ENCODE measurements around the gene SPART.

Gene SPART

DNA sequence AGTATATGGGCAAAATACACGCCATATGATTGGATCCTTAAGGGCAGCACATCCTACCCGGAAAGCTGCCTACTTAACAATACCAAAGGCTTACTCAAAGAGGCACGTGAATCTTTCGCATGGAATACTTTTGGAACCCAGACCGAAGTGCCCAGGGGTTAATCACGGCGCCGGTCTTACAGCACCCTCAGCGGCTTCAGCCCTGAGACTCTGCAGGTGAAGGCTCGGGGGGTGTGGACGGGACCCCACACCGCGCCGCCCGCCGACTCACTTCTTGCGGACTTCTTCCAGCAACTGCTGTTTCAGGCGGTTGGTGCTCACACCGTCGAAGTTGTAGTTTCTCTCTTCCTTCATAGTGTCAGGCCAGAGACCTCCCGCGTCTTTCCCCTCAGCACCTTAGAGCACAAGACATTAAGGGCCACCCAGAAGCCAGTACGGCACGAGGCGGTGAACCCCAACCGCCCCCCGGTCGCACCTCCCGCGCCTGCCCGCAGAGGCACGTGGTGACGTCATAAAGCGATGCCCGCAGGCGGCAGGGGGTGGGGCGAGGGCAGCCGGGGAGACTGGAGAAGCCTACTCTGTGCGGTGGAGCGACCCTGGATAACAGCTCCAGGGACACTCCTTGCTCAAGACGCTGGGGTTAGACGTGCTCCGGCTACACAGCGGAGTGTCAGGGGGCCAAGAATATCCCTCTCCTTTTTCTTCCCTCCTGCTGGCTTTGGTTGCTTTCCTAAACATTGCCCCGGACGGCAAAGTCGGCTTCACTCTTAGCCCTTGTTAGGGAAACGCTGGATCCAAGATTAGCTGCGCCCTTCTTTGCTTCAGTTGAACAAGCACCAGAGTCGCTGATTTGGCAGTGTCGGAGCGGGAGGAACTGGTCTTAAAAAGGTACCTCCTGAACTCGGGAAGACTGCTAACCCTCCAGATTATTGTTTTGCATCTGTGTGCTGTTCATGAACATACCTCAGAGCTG lies 48.5 kb downstream of the SPART start, which contains the start of gene CCDC169:
CCDC169 (minus strand) TSS at position 449 of the 973 bp plus-strand sequence; CDS start at position 354, 95 bp downstream.
- no peak for TF ChIP-seq EGR1 (IDR thresholded peaks at IDR 0.05)
- no peak for TF ChIP-seq FOXM1 (IDR thresholded peaks at IDR 0.05; ENCODE audit: borderline replicate concordance, low read depth)
- TF ChIP-seq TCF12 (IDR thresholded peaks at IDR 0.05; ENCODE audit: low read depth): peak; percentile 30; the same call in 1 of the 2 replicates
- TF ChIP-seq RAD21 (IDR thresholded peaks at IDR 0.05; ENCODE audit: low read depth): no peak
- no peak for TF ChIP-seq CEBPB (IDR thresholded peaks at IDR 0.05)
- TF ChIP-seq, protein P1, sequence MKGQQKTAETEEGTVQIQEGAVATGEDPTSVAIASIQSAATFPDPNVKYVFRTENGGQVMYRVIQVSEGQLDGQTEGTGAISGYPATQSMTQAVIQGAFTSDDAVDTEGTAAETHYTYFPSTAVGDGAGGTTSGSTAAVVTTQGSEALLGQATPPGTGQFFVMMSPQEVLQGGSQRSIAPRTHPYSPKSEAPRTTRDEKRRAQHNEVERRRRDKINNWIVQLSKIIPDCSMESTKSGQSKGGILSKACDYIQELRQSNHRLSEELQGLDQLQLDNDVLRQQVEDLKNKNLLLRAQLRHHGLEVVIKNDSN (IDR thresholded peaks at IDR 0.05): no peak
- no peak for TF ChIP-seq EP300 (IDR thresholded peaks at IDR 0.05; ENCODE audit: borderline replicate concordance)
- peak; percentile 56; the same call in 1 of the 2 replicates for TF ChIP-seq TAF1 (IDR thresholded peaks at IDR 0.05; ENCODE audit: low read depth)
- no peak for TF ChIP-seq NFIC (IDR thresholded peaks at IDR 0.05)
- TF ChIP-seq, protein P2, sequence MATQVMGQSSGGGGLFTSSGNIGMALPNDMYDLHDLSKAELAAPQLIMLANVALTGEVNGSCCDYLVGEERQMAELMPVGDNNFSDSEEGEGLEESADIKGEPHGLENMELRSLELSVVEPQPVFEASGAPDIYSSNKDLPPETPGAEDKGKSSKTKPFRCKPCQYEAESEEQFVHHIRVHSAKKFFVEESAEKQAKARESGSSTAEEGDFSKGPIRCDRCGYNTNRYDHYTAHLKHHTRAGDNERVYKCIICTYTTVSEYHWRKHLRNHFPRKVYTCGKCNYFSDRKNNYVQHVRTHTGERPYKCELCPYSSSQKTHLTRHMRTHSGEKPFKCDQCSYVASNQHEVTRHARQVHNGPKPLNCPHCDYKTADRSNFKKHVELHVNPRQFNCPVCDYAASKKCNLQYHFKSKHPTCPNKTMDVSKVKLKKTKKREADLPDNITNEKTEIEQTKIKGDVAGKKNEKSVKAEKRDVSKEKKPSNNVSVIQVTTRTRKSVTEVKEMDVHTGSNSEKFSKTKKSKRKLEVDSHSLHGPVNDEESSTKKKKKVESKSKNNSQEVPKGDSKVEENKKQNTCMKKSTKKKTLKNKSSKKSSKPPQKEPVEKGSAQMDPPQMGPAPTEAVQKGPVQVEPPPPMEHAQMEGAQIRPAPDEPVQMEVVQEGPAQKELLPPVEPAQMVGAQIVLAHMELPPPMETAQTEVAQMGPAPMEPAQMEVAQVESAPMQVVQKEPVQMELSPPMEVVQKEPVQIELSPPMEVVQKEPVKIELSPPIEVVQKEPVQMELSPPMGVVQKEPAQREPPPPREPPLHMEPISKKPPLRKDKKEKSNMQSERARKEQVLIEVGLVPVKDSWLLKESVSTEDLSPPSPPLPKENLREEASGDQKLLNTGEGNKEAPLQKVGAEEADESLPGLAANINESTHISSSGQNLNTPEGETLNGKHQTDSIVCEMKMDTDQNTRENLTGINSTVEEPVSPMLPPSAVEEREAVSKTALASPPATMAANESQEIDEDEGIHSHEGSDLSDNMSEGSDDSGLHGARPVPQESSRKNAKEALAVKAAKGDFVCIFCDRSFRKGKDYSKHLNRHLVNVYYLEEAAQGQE (IDR thresholded peaks at IDR 0.05; ENCODE audit: low read depth): no peak
- TF ChIP-seq YY1 (IDR thresholded peaks at IDR 0.05; ENCODE audit: low read depth): no peak
- peak; percentile 76 for TF ChIP-seq CREB1 (IDR thresholded peaks at IDR 0.05; ENCODE audit: low read depth)
- TF ChIP-seq, protein P3, sequence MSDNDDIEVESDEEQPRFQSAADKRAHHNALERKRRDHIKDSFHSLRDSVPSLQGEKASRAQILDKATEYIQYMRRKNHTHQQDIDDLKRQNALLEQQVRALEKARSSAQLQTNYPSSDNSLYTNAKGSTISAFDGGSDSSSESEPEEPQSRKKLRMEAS (IDR thresholded peaks at IDR 0.05): peak; percentile 81
- peak; percentile 31; the same call in 1 of the 2 replicates for TF ChIP-seq TEAD4 (IDR thresholded peaks at IDR 0.05)
- peak; percentile 55 for TF ChIP-seq ZBTB7A (IDR thresholded peaks at IDR 0.05; ENCODE audit: low read depth)

DNA sequence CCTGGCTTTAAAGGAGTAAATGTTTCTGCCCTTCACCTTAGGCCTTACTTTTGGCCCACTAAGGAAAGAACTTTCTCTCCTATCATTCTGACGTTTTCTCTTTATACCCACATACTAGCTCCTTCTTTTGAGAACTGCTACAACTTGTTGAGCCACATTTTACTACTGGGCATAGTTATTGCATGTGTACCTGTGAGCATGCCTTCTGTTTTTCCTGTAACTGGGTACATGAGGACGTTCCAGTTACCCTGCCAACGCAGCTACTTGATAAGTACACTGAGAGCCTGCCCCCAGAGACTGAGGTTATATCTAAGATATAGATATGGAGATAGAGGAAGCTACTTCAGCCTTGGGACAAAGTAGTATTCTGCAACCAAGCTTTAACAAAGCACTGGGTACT lies 52.1 kb downstream of the SPART start:
- TF ChIP-seq FOXM1 (IDR thresholded peaks at IDR 0.05; ENCODE audit: borderline replicate concordance, low read depth) (no peak), TEAD4 (IDR thresholded peaks at IDR 0.05) (no peak), TCF12 (IDR thresholded peaks at IDR 0.05; ENCODE audit: low read depth) (no peak), EP300 (IDR thresholded peaks at IDR 0.05; ENCODE audit: borderline replicate concordance) (no peak)

DNA sequence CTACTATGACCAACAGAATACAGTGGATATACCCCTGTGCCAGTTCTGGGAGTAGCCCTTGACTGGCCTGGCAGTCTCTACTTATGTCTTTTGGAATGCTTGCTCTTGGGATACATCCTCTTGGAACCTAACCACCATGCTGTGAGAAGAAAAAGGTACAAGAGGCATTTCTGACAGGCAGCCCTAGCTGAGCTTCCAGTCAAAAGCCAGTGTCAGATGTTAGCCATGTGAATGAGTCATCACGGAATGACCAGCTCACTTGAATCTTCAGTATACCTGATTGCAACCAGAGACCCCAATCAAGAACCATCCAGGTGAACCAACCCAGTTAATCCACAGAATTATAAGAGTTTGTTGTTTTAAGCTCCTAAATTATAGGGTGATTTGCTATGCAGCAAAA lies 52.7 kb downstream of the SPART start:
- TF ChIP-seq, protein P2 (IDR thresholded peaks at IDR 0.05; ENCODE audit: low read depth): no peak
- TF ChIP-seq, protein P1 (IDR thresholded peaks at IDR 0.05): no peak
- TF ChIP-seq CEBPB (IDR thresholded peaks at IDR 0.05): no peak
- no peak for TF ChIP-seq FOXM1 (IDR thresholded peaks at IDR 0.05; ENCODE audit: borderline replicate concordance, low read depth)
- no peak for TF ChIP-seq EP300 (IDR thresholded peaks at IDR 0.05; ENCODE audit: borderline replicate concordance)
- TF ChIP-seq TCF12 (IDR thresholded peaks at IDR 0.05; ENCODE audit: low read depth): no peak
- TF ChIP-seq YY1 (IDR thresholded peaks at IDR 0.05; ENCODE audit: low read depth): no peak

DNA sequence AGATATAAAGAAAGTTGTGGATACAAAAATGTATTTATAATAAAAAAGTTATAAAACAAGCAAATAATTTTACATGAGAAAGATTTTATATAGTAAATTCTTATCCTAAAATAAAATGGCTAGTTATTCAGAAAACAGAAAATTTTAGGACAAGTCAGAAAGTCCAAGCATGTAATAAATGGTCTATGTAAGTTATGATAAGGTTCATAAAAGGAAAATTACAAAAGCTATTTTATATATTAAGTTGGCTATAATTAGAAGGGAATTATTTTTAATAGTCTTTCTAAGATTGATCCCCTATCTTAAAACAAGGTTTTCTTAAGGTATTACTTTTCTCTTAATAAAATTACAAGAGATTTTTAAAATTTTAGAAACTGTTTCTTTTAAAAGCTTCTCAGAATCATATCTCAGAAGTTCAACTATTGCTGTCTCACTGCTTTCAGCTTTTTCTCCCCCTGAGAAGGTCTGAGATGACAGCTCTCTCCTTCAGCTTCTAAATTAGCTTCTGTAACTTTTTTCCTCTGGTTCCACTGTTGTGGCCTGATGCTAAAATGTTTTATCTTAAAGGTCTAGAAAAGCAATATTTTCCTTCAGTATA lies 57.3 kb downstream of the SPART start:
- TF ChIP-seq, protein P3 (IDR thresholded peaks at IDR 0.05): no peak
- no peak for TF ChIP-seq TEAD4 (IDR thresholded peaks at IDR 0.05)
- TF ChIP-seq FOXM1 (IDR thresholded peaks at IDR 0.05; ENCODE audit: borderline replicate concordance, low read depth): no peak
- no peak for TF ChIP-seq TAF1 (IDR thresholded peaks at IDR 0.05; ENCODE audit: low read depth)

DNA sequence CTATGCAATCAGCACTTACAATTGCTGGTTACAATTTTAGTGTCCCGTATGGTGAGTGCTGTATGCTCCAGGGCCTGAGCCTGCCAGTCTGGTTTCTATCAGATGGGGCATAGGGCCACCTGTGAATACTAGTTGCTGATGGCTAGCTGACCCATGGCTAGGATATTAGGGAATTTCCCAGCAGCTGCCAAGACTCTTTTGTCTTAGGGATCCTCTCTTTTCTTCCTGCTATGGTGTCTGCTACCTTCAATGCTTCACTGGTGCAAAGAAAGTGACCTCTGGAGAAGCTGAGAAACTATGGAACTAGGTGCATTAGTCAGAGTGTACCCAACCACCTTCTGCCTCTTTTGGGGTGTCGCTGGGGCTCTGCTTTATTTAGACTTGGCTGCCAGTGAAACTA lies 60.2 kb downstream of the SPART start:
- TF ChIP-seq TCF12 (IDR thresholded peaks at IDR 0.05; ENCODE audit: low read depth): no peak
- TF ChIP-seq FOXM1 (IDR thresholded peaks at IDR 0.05; ENCODE audit: borderline replicate concordance, low read depth): no peak
- TF ChIP-seq ZBTB7A (IDR thresholded peaks at IDR 0.05; ENCODE audit: low read depth): no peak
- no peak for TF ChIP-seq EGR1 (IDR thresholded peaks at IDR 0.05)
- TF ChIP-seq YY1 (IDR thresholded peaks at IDR 0.05; ENCODE audit: low read depth): no peak
- TF ChIP-seq, protein P1 (IDR thresholded peaks at IDR 0.05): no peak
- no peak for TF ChIP-seq TEAD4 (IDR thresholded peaks at IDR 0.05)
- TF ChIP-seq NFIC (IDR thresholded peaks at IDR 0.05): no peak
- TF ChIP-seq EP300 (IDR thresholded peaks at IDR 0.05; ENCODE audit: borderline replicate concordance): no peak

Data from Ishikawa (cell line).